Esophagus muscularis mucosa (tissue), 3 donors: ENCODE results near the gene DNAH10.

Experiments
- CTCF ChIP-seq, 3 experiments: fragments of 200-600 bp in 2 of 3; fragments of 450-650 bp in 1 of 3; sonication (generic) in 2 of 3; IDR thresholded peaks; one replicate each; pipeline ENCODE4 v1.5.1; 2017 to 2019; ENCODE audit warnings: antibody characterized with exemption in 3 of 3, mild to moderate bottlenecking in 2 of 3, moderate library complexity in 1 of 3
- POLR2A ChIP-seq: fragments of 450-650 bp; IDR thresholded peaks from one replicate; pipeline ENCODE4 v1.6.1; 2017; ENCODE audit warnings: antibody characterized with exemption, moderate library complexity, mild to moderate bottlenecking, low read depth
- POLR2AphosphoS5 ChIP-seq, 2 donors: sonication (generic); formaldehyde crosslinking; IDR thresholded peaks; one replicate each; pipeline ENCODE4 v1.6.1; 2017; ENCODE audit warnings: antibody characterized with exemption in 2 of 2

- TF ChIP-seq POLR2A: no peak
- no peak for TF ChIP-seq CTCF (IDR thresholded peaks at IDR 0.05)
- TF ChIP-seq POLR2AphosphoS5 (IDR thresholded peaks at IDR 0.05): no peak
Observed at GRCh38 chr12:123960856-123961255, 198.8 kb downstream of the DNAH10 start.
